Upper lobe of left lung (tissue), 6 donors: Measurements from ENCODE around the gene BPIFB2. TPM values are rescaled to one million over a fixed set of nuclear protein-coding genes. Genes with fewer than 3 reads are reported as not detected.
A peak's percentile ranks its signal among the peaks of the same experiment; 100 is the strongest.

Source experiments
- ATAC-seq, 2 donors: fragments of 200-7000 bp; cut with Tn5 transposase; one replicate each; pipeline ENCODE4 v1.9.1; 2022; ENCODE audit warnings: mild to moderate bottlenecking in 2 of 2, moderate library complexity in 2 of 2; ENCODE audit not compliant: low FRiP score in 2 of 2
- DNase-seq, 2 donors: peaks; one replicate each; pipeline ENCODE4 v3.0.0-alpha.2; 2019 to 2020
- H3K27ac ChIP-seq, 4 donors: fragments of 200-600 bp; sonication (generic); one replicate each; pipeline ENCODE4 v1.5.1; 2016 to 2019
- H3K27me3 ChIP-seq, 4 donors: fragments of 200-600 bp; sonication (generic); one replicate each; pipeline ENCODE4 v1.5.1; 2017 to 2019
- H3K36me3 ChIP-seq, 4 donors: fragments of 200-600 bp; sonication (generic); one replicate each; pipeline ENCODE4 v1.5.1; 2016 to 2019
- H3K4me1 ChIP-seq, 4 donors: fragments of 200-600 bp; sonication (generic); one replicate each; pipeline ENCODE4 v1.5.1; 2018 to 2019
- H3K4me3 ChIP-seq, 4 donors: fragments of 200-600 bp; sonication (generic); one replicate each; pipeline ENCODE4 v1.5.1; 2017 to 2019; ENCODE audit warnings: mild to moderate bottlenecking in 2 of 4, moderate library complexity in 1 of 4
- H3K9me3 ChIP-seq, 4 donors: fragments of 200-600 bp; sonication (generic); one replicate each; pipeline ENCODE4 v1.5.1; 2018 to 2019
- EP300 ChIP-seq, 4 donors: sonication (generic); formaldehyde crosslinking; IDR thresholded peaks; one replicate each; pipeline ENCODE4 v1.5.1; 2017; ENCODE audit warnings: antibody characterized with exemption in 4 of 4, control low read depth in 2 of 4
- POLR2A ChIP-seq, 4 donors: fragments of 450-650 bp; IDR thresholded peaks; one replicate each; pipeline ENCODE4 v1.5.1; 2016 to 2017; ENCODE audit warnings: antibody characterized with exemption in 4 of 4, mild to moderate bottlenecking in 2 of 4
- POLR2AphosphoS5 ChIP-seq, 2 donors: sonication (generic); formaldehyde crosslinking; IDR thresholded peaks; one replicate each; pipeline ENCODE4 v1.5.1; 2017; ENCODE audit warnings: antibody characterized with exemption in 2 of 2
- WGBS, 2 donors: methylation state at CpG; one replicate each; pipeline ENCODE4 v1.1.5; 2017 to 2018; 5-methylcytosine and 5-hydroxymethylcytosine counted together
- total RNA-seq, 6 donors: library from RNA; depleted of rRNA in 4 of 6; stranded (reverse); fragments of >200 nt in 4 of 6; gene quantifications; one replicate each; pipeline versions ENCODE4 v1.1.0 to v1.2.1, GENCODE V29; 2016 to 2021
- TF ChIP-seq, protein P1 (sequence below), 6 experiments: fragments of 450-650 bp in 4 of 6; fragments of 200-600 bp in 2 of 6; sonication (generic) in 2 of 6; IDR thresholded peaks; one replicate each; pipeline ENCODE4 v1.5.1; 2016 to 2019; ENCODE audit warnings: antibody characterized with exemption in 6 of 6
- donor health status: DM: no; HTN: no; CAD: no; lungs with moderate emphysema.
- donor health status: DM: no; HTN: yes; CAD: no; lungs with severe emphysema.

Gene BPIFB2
- total RNA-seq, 6 donors from 2014 or later = 0.23 to 3.1 (median 0.27) TPM; not detected in 3

GRCh38 chr20:32986331-32986966, 21.1 kb upstream of the BPIFB2 start:
- no peak for TF ChIP-seq EP300 (IDR thresholded peaks at IDR 0.05)
- no peak for TF ChIP-seq POLR2A (IDR thresholded peaks at IDR 0.05)
- TF ChIP-seq, protein P1, sequence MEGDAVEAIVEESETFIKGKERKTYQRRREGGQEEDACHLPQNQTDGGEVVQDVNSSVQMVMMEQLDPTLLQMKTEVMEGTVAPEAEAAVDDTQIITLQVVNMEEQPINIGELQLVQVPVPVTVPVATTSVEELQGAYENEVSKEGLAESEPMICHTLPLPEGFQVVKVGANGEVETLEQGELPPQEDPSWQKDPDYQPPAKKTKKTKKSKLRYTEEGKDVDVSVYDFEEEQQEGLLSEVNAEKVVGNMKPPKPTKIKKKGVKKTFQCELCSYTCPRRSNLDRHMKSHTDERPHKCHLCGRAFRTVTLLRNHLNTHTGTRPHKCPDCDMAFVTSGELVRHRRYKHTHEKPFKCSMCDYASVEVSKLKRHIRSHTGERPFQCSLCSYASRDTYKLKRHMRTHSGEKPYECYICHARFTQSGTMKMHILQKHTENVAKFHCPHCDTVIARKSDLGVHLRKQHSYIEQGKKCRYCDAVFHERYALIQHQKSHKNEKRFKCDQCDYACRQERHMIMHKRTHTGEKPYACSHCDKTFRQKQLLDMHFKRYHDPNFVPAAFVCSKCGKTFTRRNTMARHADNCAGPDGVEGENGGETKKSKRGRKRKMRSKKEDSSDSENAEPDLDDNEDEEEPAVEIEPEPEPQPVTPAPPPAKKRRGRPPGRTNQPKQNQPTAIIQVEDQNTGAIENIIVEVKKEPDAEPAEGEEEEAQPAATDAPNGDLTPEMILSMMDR (IDR thresholded peaks at IDR 0.05) = no peak
- TF ChIP-seq POLR2AphosphoS5 (IDR thresholded peaks at IDR 0.05) = no peak
- H3K9me3 ChIP-seq = no peaks in the 10 kb centered on the region
- no peak overlapping the region for H3K27ac ChIP-seq
- peaks cover 0 to 6% (median 0%) of the 10 kb centered on the region in 4 donors for H3K4me1 ChIP-seq
- DNase-seq = peak in 1 of 2 donors; percentile 78
- no peaks in the 10 kb centered on the region for H3K27me3 ChIP-seq
- no peaks in the 10 kb centered on the region for H3K36me3 ChIP-seq
- WGBS, 2 donors = 70 to 77% methylated on average over 18 of the region's 18 CpGs
- no peak for ATAC-seq
- H3K4me3 ChIP-seq = no peak overlapping the region

GRCh38 chr20:32987044-32987825, 20.3 kb upstream of the BPIFB2 start:
- Histone ChIP-seq H3K27ac (no peak overlapping the region), H3K27me3 (no peaks in the 10 kb centered on the region), H3K36me3 (no peaks in the 10 kb centered on the region), H3K4me1 (peaks cover 0 to 6% (median 0%) of the 10 kb centered on the region in 4 donors), H3K4me3 (no peak overlapping the region), H3K9me3 (no peaks in the 10 kb centered on the region)
- DNase-seq (no peak), ATAC-seq (no peak)
- TF ChIP-seq, protein P1 (IDR thresholded peaks at IDR 0.05) = no peak
- TF ChIP-seq EP300 (IDR thresholded peaks at IDR 0.05) (no peak), POLR2A (IDR thresholded peaks at IDR 0.05) (no peak), POLR2AphosphoS5 (IDR thresholded peaks at IDR 0.05) (no peak)
- 87 to 92% methylated on average over 5 to 10 of the region's 11 CpGs for WGBS, 2 donors

- H3K27ac ChIP-seq = no peak overlapping the region
- DNase-seq (no peak), ATAC-seq (no peak)
- H3K36me3 ChIP-seq = no peaks in the 10 kb centered on the region
- H3K27me3 ChIP-seq = no peaks in the 10 kb centered on the region
- TF ChIP-seq POLR2A (IDR thresholded peaks at IDR 0.05) = no peak
- TF ChIP-seq POLR2AphosphoS5 (IDR thresholded peaks at IDR 0.05) = no peak
- TF ChIP-seq EP300 (IDR thresholded peaks at IDR 0.05) = no peak
- TF ChIP-seq, protein P1 (IDR thresholded peaks at IDR 0.05) = no peak
- H3K4me3 ChIP-seq = no peak overlapping the region
- no peaks in the 10 kb centered on the region for H3K9me3 ChIP-seq
- 72 to 82% methylated on average over 12 to 16 of the region's 16 CpGs for WGBS, 2 donors
- H3K4me1 ChIP-seq = peaks cover 0 to under 1% (median 0%) of the 10 kb centered on the region in 4 donors
Observed at GRCh38 chr20:32988008-32988407, 19.5 kb upstream of the BPIFB2 start.

DNA sequence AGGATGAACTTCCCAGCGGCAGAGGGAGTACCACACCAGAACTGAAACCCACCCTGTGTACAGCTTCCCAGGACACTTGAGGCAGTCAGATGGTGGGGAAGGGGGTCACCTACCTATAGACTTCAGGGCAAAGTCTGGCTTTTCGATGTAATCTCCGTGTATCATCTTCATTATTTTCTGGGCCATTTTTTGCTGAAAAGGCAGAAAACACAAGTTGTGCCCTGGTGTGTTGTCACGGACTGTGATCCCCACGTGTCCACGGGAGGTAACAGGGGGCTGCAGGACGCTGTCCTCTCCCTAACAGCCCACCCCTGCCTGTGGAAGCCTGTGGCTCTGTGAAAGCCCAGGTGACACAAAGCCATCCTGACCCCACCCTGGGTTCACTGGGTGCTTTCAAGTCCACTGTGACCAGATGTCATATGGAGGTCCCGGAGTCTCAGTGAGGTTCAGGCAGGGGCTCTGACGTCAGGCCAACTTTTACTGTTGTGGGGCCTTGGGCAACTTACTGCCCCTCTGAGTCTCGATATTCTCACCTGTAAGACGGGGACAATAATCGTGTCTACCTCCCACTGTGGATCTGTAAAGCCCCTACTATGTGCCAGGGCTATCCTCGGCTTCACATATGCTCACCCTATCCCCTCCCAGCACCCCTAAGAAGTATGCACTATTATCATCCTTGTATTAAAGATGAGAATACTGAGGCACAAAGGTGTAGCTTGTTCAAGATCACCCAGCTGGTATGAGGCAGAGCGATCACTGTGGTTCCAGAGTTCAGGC, 17.8 kb upstream of the BPIFB2 start:
- Histone ChIP-seq H3K27me3 (no peaks in the 10 kb centered on the region), H3K4me1 (no peaks in the 10 kb centered on the region), H3K27ac (no peak overlapping the region), H3K9me3 (no peaks in the 10 kb centered on the region), H3K36me3 (no peaks in the 10 kb centered on the region), H3K4me3 (no peak overlapping the region)
- ATAC-seq (no peak), DNase-seq (no peak)
- 86 to 90% methylated on average over 11 to 14 of the region's 14 CpGs for WGBS, 2 donors
- TF ChIP-seq POLR2A (IDR thresholded peaks at IDR 0.05) (no peak), EP300 (IDR thresholded peaks at IDR 0.05) (no peak), POLR2AphosphoS5 (IDR thresholded peaks at IDR 0.05) (no peak)
- TF ChIP-seq, protein P1 (IDR thresholded peaks at IDR 0.05) = no peak
